Right atrium auricular region (tissue), 2 donors: ENCODE data around the gene ZG16. TPM values are rescaled to one million over a fixed set of nuclear protein-coding genes. Genes with fewer than 3 reads are reported as not detected.

Experiments
- DNase-seq: peaks from one replicate; pipeline ENCODE4 v3.0.0-alpha.2; 2019; ENCODE audit warnings: low spot score
- H3K27ac ChIP-seq, 2 donors: fragments of 200-600 bp; sonication (generic); 1 replicate in 1 of 2; 2 replicates in 1 of 2; pipeline ENCODE4 v1.5.1; 2016 to 2019
- H3K27me3 ChIP-seq, 2 donors: fragments of 200-600 bp; sonication (generic); one replicate each; pipeline versions ENCODE4 v1.5.1 to v1.6.0; 2017 to 2019
- H3K36me3 ChIP-seq: fragments of 200-600 bp; sonication (generic); one replicate; pipeline ENCODE4 v1.5.1; 2016
- H3K4me1 ChIP-seq, 2 donors: fragments of 200-600 bp; sonication (generic); one replicate each; pipeline versions ENCODE4 v1.5.1 to v1.6.0; 2017 to 2019
- H3K4me3 ChIP-seq, 2 donors: fragments of 200-600 bp; sonication (generic); 1 replicate in 1 of 2; 2 replicates in 1 of 2; pipeline ENCODE4 v1.5.1; 2017 to 2019; ENCODE audit warnings: mild to moderate bottlenecking in 1 of 2, moderate library complexity in 1 of 2
- H3K9me3 ChIP-seq, 2 donors: fragments of 200-600 bp; sonication (generic); one replicate each; pipeline ENCODE4 v1.5.1; 2019
- CTCF ChIP-seq, 2 donors: fragments of 200-600 bp; sonication (generic); IDR thresholded peaks; one replicate each; pipeline ENCODE4 v1.5.1; 2019; ENCODE audit warnings: antibody characterized with exemption in 2 of 2
- total RNA-seq, 2 donors: library from RNA; depleted of rRNA; stranded (reverse); fragments of >200 nt; gene quantifications; one replicate each; pipeline ENCODE4 v1.1.0, GENCODE V29; 2016

Gene ZG16
- total RNA-seq, 2 donors from 2014 or later = not detected

GRCh38 chr16:29809850-29810698 is 32.0 kb downstream of the ZG16 start:
- H3K4me3 ChIP-seq = no peak overlapping the region
- no peak for DNase-seq
- peak overlapping the region; percentile 94 to 96 for H3K27ac ChIP-seq
- no peaks in the 10 kb centered on the region for H3K9me3 ChIP-seq
- no peaks in the 10 kb centered on the region for H3K27me3 ChIP-seq
- peaks cover 14% of the 10 kb centered on the region for H3K36me3 ChIP-seq
- TF ChIP-seq CTCF (IDR thresholded peaks at IDR 0.05) = no peak
- peaks cover 0 to 75% of the 10 kb centered on the region in 2 donors for H3K4me1 ChIP-seq

- Histone ChIP-seq H3K4me3 (peak overlapping the region; percentile 55 to 64), H3K9me3 (no peaks in the 10 kb centered on the region), H3K27ac (peak overlapping the region; percentile 94 to 96), H3K4me1 (peaks cover 0 to 78% of the 10 kb centered on the region in 2 donors), H3K27me3 (no peaks in the 10 kb centered on the region), H3K36me3 (peaks cover 14% of the 10 kb centered on the region)
- no peak for TF ChIP-seq CTCF (IDR thresholded peaks at IDR 0.05)
- DNase-seq = no peak
Observed at GRCh38 chr16:29810699-29811169, 32.7 kb downstream of the ZG16 start.

- TF ChIP-seq CTCF (IDR thresholded peaks at IDR 0.05) = peak in 1 of 2 donors; percentile 16
- peaks cover 14% of the 10 kb centered on the region for H3K36me3 ChIP-seq
- peaks cover 0 to 78% of the 10 kb centered on the region in 2 donors for H3K4me1 ChIP-seq
- H3K9me3 ChIP-seq = no peaks in the 10 kb centered on the region
- peak overlapping the region; percentile 55 to 64 for H3K4me3 ChIP-seq
- DNase-seq = peak; percentile 97
- H3K27me3 ChIP-seq = no peaks in the 10 kb centered on the region
- H3K27ac ChIP-seq = peak overlapping the region; percentile 94 to 96
Observed at GRCh38 chr16:29811170-29811895, 33.3 kb downstream of the ZG16 start.

- H3K27me3 ChIP-seq = no peaks in the 10 kb centered on the region
- H3K4me3 ChIP-seq = peak within 1 kb of the TSS; percentile 55 to 64
- no peak for TF ChIP-seq CTCF (IDR thresholded peaks at IDR 0.05)
- peaks cover 0 to 85% of the 10 kb centered on the region in 2 donors for H3K4me1 ChIP-seq
- no peaks in the 10 kb centered on the region for H3K9me3 ChIP-seq
- H3K27ac ChIP-seq = peak within 1 kb of the TSS; percentile 94 to 96
- peaks cover 14% of the 10 kb centered on the region for H3K36me3 ChIP-seq
- DNase-seq = no peak
Observed at GRCh38 chr16:29811896-29812665, 34.0 kb downstream of the ZG16 start, which contains the start of gene PRRT2. TSS of gene PRRT2 (plus strand) at chr16:29812193. CDS start at chr16:29813055, 862 bp downstream.
